K562 (cell line): ENCODE measurements around the gene CLIC5.

Source experiments
- BRCA1 ChIP-seq, 2 experiments: fragments of 450-650 bp in 1 of 2; sonication (generic) in 1 of 2; formaldehyde crosslinking in 1 of 2; IDR thresholded peaks; 2 replicates each; pipeline versions ENCODE4 v1.5.0 to v1.6.1; 2017 to 2020; ENCODE audit warnings: mild to moderate bottlenecking in 1 of 2, missing genetic modification reagents in 1 of 2
- EGR1 ChIP-seq: fragments of 450-650 bp; conservative IDR thresholded peaks from 2 replicates; pipeline ENCODE4 v1.6.1; 2017; ENCODE audit warnings: mild to moderate bottlenecking
- EP300 ChIP-seq: IDR thresholded peaks from 2 replicates; pipeline ENCODE4 v1.6.1; 2012; ENCODE audit warnings: low read length, improper control_type of control experiment
- MAX ChIP-seq: sonication (generic); formaldehyde crosslinking; IDR thresholded peaks from 2 replicates; pipeline ENCODE4 v1.9.0; 2022; ENCODE audit warnings: mild to moderate bottlenecking, missing genetic modification reagents
- MBD2 ChIP-seq: sonication (generic); IDR thresholded peaks from 2 replicates; pipeline ENCODE4 v1.6.1; 2016; ENCODE audit warnings: low read depth, borderline replicate concordance
- POLR2A ChIP-seq: fragments of 450-650 bp; conservative IDR thresholded peaks from 2 replicates; pipeline ENCODE4 v1.6.1; 2016
- RCOR1 ChIP-seq, 2 experiments: IDR thresholded peaks; 2 replicates each; pipeline ENCODE4 v1.6.1; 2012; ENCODE audit warnings: low read depth in 2 of 2, low read length in 2 of 2, borderline replicate concordance in 1 of 2, improper control_type of control experiment in 1 of 2
- SMC3 ChIP-seq: conservative IDR thresholded peaks from 2 replicates; pipeline ENCODE4 v1.6.1; 2011; ENCODE audit warnings: low read depth, low read length, improper control_type of control experiment; ENCODE audit not compliant: insufficient read depth

GRCh38 chr6:46036911-46037310 is 21.3 kb upstream of the CLIC5 start:
- TF ChIP-seq RCOR1 (IDR thresholded peaks at IDR 0.05; ENCODE audit: borderline replicate concordance in 1 of 2, low read depth in 2 of 2, low read length in 2 of 2) (no peak), SMC3 (no peak), MBD2 (no peak), BRCA1 (IDR thresholded peaks at IDR 0.05) (no peak), BRCA1 (CRISPR knock-in tag; IDR thresholded peaks at IDR 0.05) (no peak), EP300 (no peak), MAX (CRISPR knock-in tag) (no peak), EGR1 (no peak), POLR2A (no peak)
